H1 (cell line): Measurements from ENCODE around the gene OPN3.

Experiments used
- KDM5A ChIP-seq: fragments of 200-600 bp; IDR thresholded peaks from 2 replicates; pipeline ENCODE4 v1.7.1; 2012; ENCODE audit warnings: mild to moderate bottlenecking, low read length, inconsistent platforms, mixed read lengths
- MAFK ChIP-seq: IDR thresholded peaks from 2 replicates; pipeline ENCODE4 v1.6.1; 2012; ENCODE audit warnings: low read depth, mild to moderate bottlenecking, improper control_type of control experiment, low read length
- RBBP5 ChIP-seq: IDR thresholded peaks from 2 replicates; pipeline ENCODE4 v1.7.1; 2012; ENCODE audit warnings: low read depth, mild to moderate bottlenecking, inconsistent platforms, low read length, moderate library complexity, borderline replicate concordance

DNA sequence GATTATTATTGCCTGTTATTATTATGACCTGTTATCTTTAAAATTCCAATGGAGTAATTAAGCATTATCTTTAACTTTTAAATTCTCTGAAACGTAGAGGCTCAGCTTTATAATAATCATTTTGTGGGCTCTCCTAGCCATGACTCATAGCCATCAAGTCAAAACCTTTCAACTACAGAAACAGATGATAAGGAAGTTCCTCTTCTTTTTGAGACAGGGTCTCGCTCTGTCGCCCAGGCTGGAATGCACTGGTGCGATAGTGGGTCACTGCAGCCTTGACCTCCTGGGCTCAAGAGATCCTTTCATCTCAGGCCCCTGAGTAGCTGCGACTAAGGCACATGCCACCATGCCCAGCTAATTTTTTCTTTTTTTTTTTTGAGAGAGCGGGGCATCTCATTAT, 43.5 kb downstream of the OPN3 start:
- TF ChIP-seq RBBP5 (no peak), MAFK (no peak), KDM5A (no peak)
